ENCODE results near the gene GSDMA.
"Not testable (repeated sequence)": the region's sequence is repeated elsewhere in the genome, so short reads cannot be mapped to it uniquely, and the experiment has no call there.

Gene GSDMA

DNA sequence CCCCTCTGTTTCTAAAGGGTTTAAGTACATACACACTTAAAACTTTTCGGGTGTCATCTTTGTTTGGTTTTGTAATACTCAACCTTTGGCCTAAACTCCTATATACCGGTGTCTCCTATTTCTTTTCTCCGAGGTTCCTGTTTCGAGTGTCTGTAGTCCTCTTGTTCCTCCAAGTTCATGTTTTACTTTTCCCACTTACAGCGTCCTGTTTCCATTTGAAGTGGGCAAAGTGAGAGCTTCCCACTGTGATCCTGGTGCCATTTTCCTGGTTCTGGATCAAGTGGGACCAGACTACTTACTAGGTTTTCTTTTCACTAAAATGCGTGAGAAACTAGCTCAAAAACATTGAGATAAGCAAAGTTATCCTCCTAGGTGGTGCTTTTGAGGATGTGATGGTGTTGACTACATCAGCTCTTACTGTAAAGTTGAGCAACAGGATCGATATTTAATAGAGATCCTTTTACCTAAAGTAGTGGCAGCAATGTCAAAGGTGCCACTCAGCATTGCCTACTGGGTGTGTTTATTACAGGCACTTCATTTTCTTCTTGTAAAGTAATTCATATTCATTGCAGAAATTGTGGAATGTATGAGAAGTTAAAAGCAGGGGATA lies 19.1 kb downstream of the GSDMA start:
- DNase-seq (ENCODE audit: low read depth), result no peak
- peak overlapping the region; percentile 95 for H3K4me3 ChIP-seq (ENCODE audit: low read depth, low read length)

- DNase-seq (ENCODE audit: low read depth), result no peak
- no peak overlapping the region for H3K4me3 ChIP-seq (ENCODE audit: low read depth, low read length)
Measured at GRCh38 chr17:39988206-39988810, 25.5 kb downstream of the GSDMA start.

DNA sequence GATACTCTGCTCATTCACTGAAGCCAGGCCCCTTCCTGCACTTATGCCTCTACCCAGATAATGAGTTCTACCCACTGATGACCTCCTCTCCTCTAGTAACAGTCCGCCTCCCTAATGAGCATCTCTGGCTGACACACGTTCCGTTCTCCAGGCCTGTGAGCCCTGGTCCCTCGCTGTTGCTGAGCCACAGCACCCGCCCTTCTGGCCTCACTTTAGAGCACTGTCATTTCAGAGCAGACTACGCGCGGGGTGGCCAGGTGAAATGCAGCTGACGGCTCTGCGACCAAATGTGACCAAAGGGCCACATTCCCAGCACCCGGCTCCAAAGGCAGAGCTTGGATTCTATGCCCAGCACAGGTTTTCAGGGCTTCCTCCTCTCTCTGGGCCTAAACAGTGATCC lies 31.6 kb downstream of the GSDMA start:
- DNase-seq (ENCODE audit: low read depth), result no peak
- H3K4me3 ChIP-seq (ENCODE audit: low read depth, low read length), result no peak overlapping the region

GRCh38 chr17:39995438-39995837 lies 32.6 kb downstream of the GSDMA start:
- H3K4me3 ChIP-seq (ENCODE audit: low read depth, low read length), result no peak overlapping the region
- DNase-seq (ENCODE audit: low read depth), result no peak

- DNase-seq (ENCODE audit: low read depth), result no peak
Measured at GRCh38 chr17:39996162-39996561, 33.4 kb downstream of the GSDMA start.

GRCh38 chr17:39996800-39997199 lies 34.0 kb downstream of the GSDMA start:
- no peak for DNase-seq (ENCODE audit: low read depth)
- H3K4me3 ChIP-seq (ENCODE audit: low read depth, low read length), result no peak overlapping the region

More at GRCh38 chr17:39996162-39996561, 33.4 kb downstream of the GSDMA start:
- no peak overlapping the region for H3K4me3 ChIP-seq (ENCODE audit: low read depth, low read length)

- DNase-seq (ENCODE audit: low read depth), result no peak
- no peak overlapping the region for H3K4me3 ChIP-seq (ENCODE audit: low read depth, low read length)
Measured at GRCh38 chr17:39997543-39997942, 34.7 kb downstream of the GSDMA start.

DNA sequence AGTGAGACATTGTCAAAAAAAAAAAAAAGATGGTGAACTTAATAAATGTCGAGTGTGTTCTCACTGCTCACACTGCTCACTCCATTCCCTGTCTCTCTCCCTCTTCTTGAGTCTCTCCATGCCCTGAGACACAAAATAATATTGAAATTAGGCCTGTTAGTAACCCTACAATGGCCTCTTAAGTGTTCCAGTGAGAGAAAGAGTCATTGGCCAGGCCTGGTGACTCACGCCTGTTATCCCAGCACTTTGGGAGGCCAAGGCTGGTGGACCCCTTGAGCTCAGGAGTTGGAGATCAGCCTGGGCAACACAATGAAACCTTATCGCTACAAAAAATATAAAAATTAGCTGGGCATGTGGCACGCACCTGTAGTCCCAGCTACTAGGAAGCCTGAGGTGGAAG lies 36.3 kb downstream of the GSDMA start:
- no peak for DNase-seq (ENCODE audit: low read depth)
- no peak overlapping the region for H3K4me3 ChIP-seq (ENCODE audit: low read depth, low read length)

DNA sequence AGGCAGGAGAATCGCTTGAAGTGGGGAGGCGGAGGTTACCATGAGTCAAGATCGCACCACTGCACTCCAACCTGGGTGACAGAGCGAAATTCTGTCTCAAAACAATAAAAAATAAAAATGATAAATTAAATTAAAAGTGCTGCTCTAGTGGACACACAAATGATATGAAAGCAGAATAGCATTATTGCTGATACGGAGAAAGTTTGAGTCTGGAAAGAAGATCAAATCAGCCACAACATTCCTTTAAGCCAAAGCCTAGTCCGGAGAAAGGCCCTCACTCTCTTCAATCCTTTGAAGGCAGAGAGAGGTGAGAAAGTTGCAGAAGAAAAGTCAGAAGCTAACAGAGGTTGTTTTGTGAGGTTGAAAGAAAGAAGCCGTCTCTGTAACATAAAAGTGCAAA lies 37.4 kb downstream of the GSDMA start:
- DNase-seq (ENCODE audit: low read depth), result no peak
- no peak overlapping the region for H3K4me3 ChIP-seq (ENCODE audit: low read depth, low read length)

GRCh38 chr17:40001335-40001734 lies 38.5 kb downstream of the GSDMA start:
- H3K4me3 ChIP-seq (ENCODE audit: low read depth, low read length); DNase-seq (ENCODE audit: low read depth): not testable (repeated sequence)

DNA sequence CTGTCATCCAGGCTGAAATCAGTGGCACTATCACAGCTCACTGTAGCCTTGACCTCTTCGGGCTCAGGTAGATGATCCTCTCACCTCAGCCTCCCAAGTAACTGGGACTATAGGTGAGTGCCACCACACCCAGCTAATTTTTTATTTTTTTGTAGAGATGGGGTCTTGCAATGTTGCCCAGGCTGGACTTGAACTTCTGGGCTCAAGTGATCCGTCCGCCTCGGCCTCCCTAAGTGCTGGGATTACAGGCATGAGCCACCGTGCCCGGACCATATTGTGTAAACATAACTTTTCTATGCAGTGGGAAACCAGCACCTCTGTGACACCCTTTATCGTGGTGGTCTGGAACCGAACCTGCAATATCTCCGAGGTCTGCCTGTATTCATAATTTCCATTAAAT lies 41.3 kb downstream of the GSDMA start:
- H3K4me3 ChIP-seq (ENCODE audit: low read depth, low read length), result no peak overlapping the region
- no peak for DNase-seq (ENCODE audit: low read depth)

- no peak overlapping the region for H3K4me3 ChIP-seq (ENCODE audit: low read depth, low read length)
- DNase-seq (ENCODE audit: low read depth), result no peak
Measured at GRCh38 chr17:40004712-40005111, 41.9 kb downstream of the GSDMA start.

- H3K4me3 ChIP-seq (ENCODE audit: low read depth, low read length), result no peak overlapping the region
- no peak for DNase-seq (ENCODE audit: low read depth)
Measured at GRCh38 chr17:40005520-40005919, 42.7 kb downstream of the GSDMA start.

GRCh38 chr17:40010946-40011500 lies 48.2 kb downstream of the GSDMA start:
- not testable (repeated sequence) for H3K4me3 ChIP-seq (ENCODE audit: low read depth, low read length); DNase-seq (ENCODE audit: low read depth)

GRCh38 chr17:40012017-40012647 lies 49.3 kb downstream of the GSDMA start:
- DNase-seq (ENCODE audit: low read depth); H3K4me3 ChIP-seq (ENCODE audit: low read depth, low read length): not testable (repeated sequence)

DNA sequence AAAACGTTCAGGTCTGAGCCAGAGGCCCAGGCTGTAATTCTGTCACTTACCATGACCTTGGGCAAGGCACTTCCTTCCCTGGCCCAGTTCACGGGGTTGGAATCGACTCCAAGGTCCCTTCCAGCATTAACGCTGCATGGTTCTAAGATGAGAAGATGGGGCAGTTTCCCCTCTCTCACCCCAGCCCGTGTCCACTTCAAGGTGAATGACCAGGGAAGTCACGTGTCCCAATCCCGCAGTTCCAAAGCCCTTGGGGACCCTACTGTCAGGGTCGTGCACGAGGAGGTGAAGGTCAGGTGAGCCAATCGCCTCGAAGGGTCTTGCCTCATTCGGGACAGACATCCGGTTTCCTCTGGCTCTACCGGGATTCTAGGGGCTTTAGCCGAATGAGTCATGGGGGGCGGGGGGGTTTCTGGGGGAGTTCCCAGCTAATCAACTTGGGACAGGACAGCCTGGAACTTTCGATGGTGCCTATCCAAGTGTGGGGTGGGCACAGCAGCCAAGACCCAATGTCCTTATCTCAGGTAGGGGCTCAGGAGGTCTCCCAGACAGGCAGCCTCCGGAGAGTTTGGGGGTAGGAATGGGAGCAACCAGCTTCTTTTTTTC lies 51.7 kb downstream of the GSDMA start:
- H3K4me3 ChIP-seq (ENCODE audit: low read depth, low read length), result no peak overlapping the region
- DNase-seq (ENCODE audit: low read depth), result no peak

GRCh38 chr17:40015005-40015997 lies 52.5 kb downstream of the GSDMA start, which contains the start of gene CSF3:
CSF3 (plus strand) TSS chr17:40015440; CDS start chr17:40015475, 35 bp downstream.
- H3K4me3 ChIP-seq (ENCODE audit: low read depth, low read length), result no peak within 1 kb of the TSS
- no peak for DNase-seq (ENCODE audit: low read depth)

DNA sequence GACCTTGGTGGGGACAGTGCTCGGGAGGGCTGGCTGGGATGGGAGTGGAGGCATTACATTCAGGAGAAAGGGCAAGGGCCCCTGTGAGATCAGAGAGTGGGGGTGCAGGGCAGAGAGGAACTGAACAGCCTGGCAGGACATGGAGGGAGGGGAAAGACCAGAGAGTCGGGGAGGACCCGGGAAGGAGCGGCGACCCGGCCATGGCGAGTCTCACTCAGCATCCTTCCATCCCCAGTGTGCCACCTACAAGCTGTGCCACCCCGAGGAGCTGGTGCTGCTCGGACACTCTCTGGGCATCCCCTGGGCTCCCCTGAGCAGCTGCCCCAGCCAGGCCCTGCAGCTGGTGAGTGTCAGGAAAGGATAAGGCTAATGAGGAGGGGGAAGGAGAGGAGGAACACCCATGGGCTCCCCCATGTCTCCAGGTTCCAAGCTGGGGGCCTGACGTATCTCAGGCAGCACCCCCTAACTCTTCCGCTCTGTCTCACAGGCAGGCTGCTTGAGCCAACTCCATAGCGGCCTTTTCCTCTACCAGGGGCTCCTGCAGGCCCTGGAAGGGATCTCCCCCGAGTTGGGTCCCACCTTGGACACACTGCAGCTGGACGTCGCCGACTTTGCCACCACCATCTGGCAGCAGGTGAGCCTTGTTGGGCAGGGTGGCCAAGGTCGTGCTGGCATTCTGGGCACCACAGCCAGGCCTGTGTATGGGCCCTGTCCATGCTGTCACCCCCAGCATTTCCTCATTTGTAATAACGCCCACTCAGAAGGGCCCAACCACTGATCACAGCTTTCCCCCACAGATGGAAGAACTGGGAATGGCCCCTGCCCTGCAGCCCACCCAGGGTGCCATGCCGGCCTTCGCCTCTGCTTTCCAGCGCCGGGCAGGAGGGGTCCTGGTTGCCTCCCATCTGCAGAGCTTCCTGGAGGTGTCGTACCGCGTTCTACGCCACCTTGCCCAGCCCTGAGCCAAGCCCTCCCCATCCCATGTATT lies 53.5 kb downstream of the GSDMA start:
- no peak overlapping the region for H3K4me3 ChIP-seq (ENCODE audit: low read depth, low read length)

More for the DNA sequence above, 53.5 kb downstream of the GSDMA start:
- DNase-seq (ENCODE audit: low read depth), result no peak

Data from skeletal muscle cell (primary cell).